ENCODE results near the gene SUSD2. TPM values are rescaled to one million over a fixed set of nuclear protein-coding genes. Genes with fewer than 3 reads are reported as not detected.

SUSD2 gene
- total and polyA plus RNA-seq, 2 of the 4 experiments (the other 2 are of a cell fraction): 0.18 to 1.6 TPM

- in situ Hi-C loops (cut with MboI; ENCODE audit: low sequenced_read_pairs): no loop called here
- Histone ChIP-seq H4K8ac (ENCODE audit: low read depth in 2 of 2, low read length in 2 of 2) (peak overlapping the region in 1 of 2 experiments; percentile 21; a peak in 1 of 4 replicates), H2AK9ac (replicated peaks; ENCODE audit: low read depth, low read length, poor library complexity) (peak overlapping the region; percentile 74), H3K9me1 (ENCODE audit: insufficient read depth, low read length) (peaks cover 33% of the 10 kb centered on the region), H2AFZ (replicated peaks; ENCODE audit: low read length, poor library complexity) (peak overlapping the region; percentile 46), H2BK120ac (ENCODE audit: low read depth, low read length) (no peak overlapping the region), H3K79me1 (ENCODE audit: low read depth in 1 of 2, low read length in 2 of 2) (peaks cover 40 to 92% of the 10 kb centered on the region in 2 experiments), H2BK5ac (ENCODE audit: low read depth, low read length, poor library complexity, severe bottlenecking) (no peak overlapping the region), H3K18ac (ENCODE audit: low read depth, low read length) (no peak overlapping the region), H3K27ac (ENCODE audit: insufficient read depth, low read length) (no peak overlapping the region), H3K36me3 (ENCODE audit: control insufficient read depth, insufficient read depth, low read length) (peaks cover 3% of the 10 kb centered on the region), H3K27me3 (ENCODE audit: control insufficient read depth, insufficient read depth, low read length) (no peaks in the 10 kb centered on the region), H3K4ac (ENCODE audit: low read depth, low read length) (no peak overlapping the region; the same call in 1 of the 2 replicates), H3K9me3 (ENCODE audit: control insufficient read depth, insufficient read depth, low read length) (no peaks in the 10 kb centered on the region), H3K23ac (ENCODE audit: low read depth, low read length) (no peak overlapping the region), H4K5ac (ENCODE audit: low read depth, low read length) (no peak overlapping the region), H3K4me1 (ENCODE audit: control insufficient read depth, insufficient read depth, low read length) (peaks cover 35% of the 10 kb centered on the region), H4K20me1 (ENCODE audit: insufficient read depth, low read length) (peaks cover 64% of the 10 kb centered on the region), H2BK20ac (ENCODE audit: low read depth, low read length) (no peak overlapping the region), H3K4me2 (ENCODE audit: low read depth, low read length) (no peak overlapping the region; the same call in 1 of the 2 replicates), H3K14ac (replicated peaks; ENCODE audit: low read depth, low read length) (0 out of 2 replicates have a peak overlapping the region, but pooled peaks have one; percentile 41), H4K91ac (ENCODE audit: insufficient read depth, low read depth, low read length) (no peak overlapping the region), H2AK5ac (ENCODE audit: low read depth, low read length) (peak overlapping the region; percentile 69), H2BK15ac (ENCODE audit: low read depth, low read length) (no peak overlapping the region), H3K4me3 (ENCODE audit: insufficient read depth, low read depth, low read length) (no peak overlapping the region), H3K9ac (ENCODE audit: low read depth, low read length) (no peak overlapping the region), H3K56ac (ENCODE audit: extremely low read depth, insufficient read depth, low read length) (no peak overlapping the region)
- ChIA-PET CTCF (interaction anchor here (1.0 to 2.4 kb wide), 8 partner anchors 11 to 96 kb away, joined by 3 to 19 read pairs (median 6); no protein-coding TSS in a partner anchor), POLR2A (ENCODE audit: unreplicated experiment) (no interaction called here)
- intact Hi-C loops (cut with micrococcal nuclease): loop anchor here (5.0 kb wide), 2 partner anchors 50 to 95 kb away; no protein-coding TSS in a partner anchor
- dilution Hi-C loops (cut with HindIII; ENCODE audit: low sequenced_read_pairs, unreplicated experiment): no loop called here
- 54% methylated on average over 7 of the region's 10 CpGs; no CpG with 5 or more reads in 1 of the 2 experiments for WGBS, 2 experiments (ENCODE audit: extremely low coverage in 2 of 2, insufficient read length in 1 of 2)
- no peak for DNase-seq
- no peak for ATAC-seq (ENCODE audit: low read depth)
- BruUV-seq (replicated peaks): no TSS peak
- TF ChIP-seq NFE2L2 (IDR thresholded peaks at IDR 0.05; ENCODE audit: low read depth, low read length): no peak
- TF ChIP-seq RCOR1 (IDR thresholded peaks at IDR 0.05; ENCODE audit: insufficient replicate concordance, low read length): no peak
- no peak for TF ChIP-seq CHD1 (IDR thresholded peaks at IDR 0.05; ENCODE audit: low read depth, low read length)
- no peak for TF ChIP-seq USF2 (IDR thresholded peaks at IDR 0.05; ENCODE audit: low read depth, low read length)
- TF ChIP-seq CTCF (conservative IDR thresholded peaks at IDR 0.05; ENCODE audit: low read depth, low read length): no peak
- no peak for TF ChIP-seq ELK1 (IDR thresholded peaks at IDR 0.05; ENCODE audit: borderline replicate concordance, low read depth, low read length)
- TF ChIP-seq POLR2A (IDR thresholded peaks at IDR 0.05; ENCODE audit: low read depth, low read length): no peak
- TF ChIP-seq FOS (IDR thresholded peaks at IDR 0.05; ENCODE audit: low read depth, low read length): no peak
- no peak for TF ChIP-seq CEBPB (IDR thresholded peaks at IDR 0.05; ENCODE audit: low read depth, low read length)
- TF ChIP-seq MAZ (IDR thresholded peaks at IDR 0.05; ENCODE audit: borderline replicate concordance, low read depth, low read length): no peak
- TF ChIP-seq SMC3 (IDR thresholded peaks at IDR 0.05; ENCODE audit: low read depth, low read length): no peak
- no peak for TF ChIP-seq RFX5 (IDR thresholded peaks at IDR 0.05; ENCODE audit: low read depth, low read length)
- TF ChIP-seq MAFK (IDR thresholded peaks at IDR 0.05; ENCODE audit: low read depth, low read length): no peak
- TF ChIP-seq MXI1 (IDR thresholded peaks at IDR 0.05; ENCODE audit: borderline replicate concordance, low read depth, low read length): no peak
Observed at GRCh38 chr22:24157822-24158135, 23.5 kb upstream of the SUSD2 start.

Measured in IMR-90 (cell line).